Measurements from ENCODE around the gene MLYCD.

Gene MLYCD

DNA sequence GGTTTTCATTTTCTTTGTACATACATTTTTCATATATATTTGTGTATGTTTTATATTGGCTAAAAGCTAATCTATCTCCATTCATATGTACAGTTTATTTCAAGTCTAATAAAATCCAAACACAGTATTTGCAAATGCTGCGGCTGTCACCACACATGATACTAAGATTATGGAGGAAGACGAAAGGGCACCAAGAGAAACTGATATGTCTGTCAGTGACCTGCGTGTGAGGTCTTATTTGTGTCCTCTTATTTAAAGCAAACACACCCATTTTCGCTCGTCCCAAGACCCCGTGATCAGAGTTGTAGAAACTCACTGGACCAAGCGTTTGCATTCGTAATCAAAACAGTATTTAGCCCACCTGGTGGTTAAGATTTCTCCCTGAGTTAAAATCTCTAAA, 8.2 kb downstream of the MLYCD start:
- H3K27me3 Mint-ChIP-seq = no peaks in the 10 kb centered on the region
- ATAC-seq (replicated peaks) (no peak), DNase-seq (no peak)
- peaks cover 5 to 15% of the 10 kb centered on the region in 2 donors for H3K4me1 Mint-ChIP-seq (ENCODE audit: low read depth in 2 of 2)
- no peak overlapping the region for H3K4me3 Mint-ChIP-seq
- peaks cover 53% of the 10 kb centered on the region for H3K36me3 Mint-ChIP-seq (ENCODE audit: insufficient read depth)
- no peaks in the 10 kb centered on the region for H3K9me3 Mint-ChIP-seq
- H3K27ac Mint-ChIP-seq = no peak overlapping the region

DNA sequence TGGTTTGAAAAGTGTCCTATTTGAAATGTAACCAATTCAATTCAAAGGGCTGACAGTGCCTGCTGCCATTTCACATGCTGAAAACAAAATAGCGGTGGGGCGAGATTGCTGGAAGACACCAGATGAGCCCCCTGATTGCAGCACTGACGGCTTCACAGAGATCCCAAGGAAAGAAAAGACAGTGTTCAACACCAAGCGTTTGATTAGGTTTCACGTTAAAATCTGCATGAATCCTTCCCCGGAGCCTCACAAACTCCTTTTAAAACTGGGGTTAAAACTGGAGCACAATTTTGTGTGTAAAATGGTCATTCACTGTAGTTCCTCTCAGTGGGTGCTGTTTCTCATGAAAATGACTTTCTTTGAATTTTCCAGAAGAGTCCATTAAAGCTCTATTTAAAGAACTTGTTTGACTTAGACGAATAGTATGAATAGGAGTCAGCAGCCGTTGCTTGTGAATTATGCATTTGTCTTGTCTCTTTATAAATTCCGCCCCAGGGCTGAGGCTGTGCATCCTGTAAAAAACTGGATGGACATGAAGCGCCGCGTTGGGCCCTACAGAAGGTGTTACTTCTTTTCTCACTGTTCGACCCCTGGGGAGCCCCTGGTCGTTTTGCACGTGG, 8.8 kb downstream of the MLYCD start:
- H3K4me1 Mint-ChIP-seq (ENCODE audit: low read depth in 2 of 2) = peaks cover 2 to 11% of the 10 kb centered on the region in 2 donors
- H3K4me3 Mint-ChIP-seq = no peak overlapping the region
- no peak for ATAC-seq (replicated peaks)
- no peaks in the 10 kb centered on the region for H3K9me3 Mint-ChIP-seq
- H3K36me3 Mint-ChIP-seq (ENCODE audit: insufficient read depth) = peaks cover 54% of the 10 kb centered on the region
- no peak overlapping the region for H3K27ac Mint-ChIP-seq
- no peaks in the 10 kb centered on the region for H3K27me3 Mint-ChIP-seq
- no peak for DNase-seq

DNA sequence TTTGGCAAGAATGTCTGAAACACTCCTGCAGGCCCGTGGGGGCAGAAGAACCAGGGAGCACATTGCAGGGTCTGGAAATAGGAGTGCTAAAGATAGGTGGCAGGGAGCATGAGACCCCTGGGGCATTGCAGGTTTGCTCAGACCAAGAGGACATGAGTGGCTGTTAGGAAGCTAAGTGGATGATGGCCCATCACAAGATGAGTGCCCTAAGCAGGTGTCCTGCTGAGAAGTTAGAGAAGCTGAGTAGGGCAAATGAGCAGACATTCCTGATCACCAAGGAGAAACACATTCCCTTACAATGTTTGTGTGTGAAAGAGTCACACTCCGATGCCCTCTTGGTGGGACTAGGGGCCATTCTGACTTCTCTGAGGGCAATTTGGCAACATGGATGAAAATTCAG, 9.9 kb downstream of the MLYCD start:
- peaks cover 63% of the 10 kb centered on the region for H3K36me3 Mint-ChIP-seq (ENCODE audit: insufficient read depth)
- no peak for DNase-seq
- peaks cover 0 to 9% of the 10 kb centered on the region in 2 donors for H3K4me1 Mint-ChIP-seq (ENCODE audit: low read depth in 2 of 2)
- no peak overlapping the region for H3K27ac Mint-ChIP-seq
- no peak overlapping the region for H3K4me3 Mint-ChIP-seq
- ATAC-seq (replicated peaks) = no peak
- H3K9me3 Mint-ChIP-seq = no peaks in the 10 kb centered on the region
- no peaks in the 10 kb centered on the region for H3K27me3 Mint-ChIP-seq

DNA sequence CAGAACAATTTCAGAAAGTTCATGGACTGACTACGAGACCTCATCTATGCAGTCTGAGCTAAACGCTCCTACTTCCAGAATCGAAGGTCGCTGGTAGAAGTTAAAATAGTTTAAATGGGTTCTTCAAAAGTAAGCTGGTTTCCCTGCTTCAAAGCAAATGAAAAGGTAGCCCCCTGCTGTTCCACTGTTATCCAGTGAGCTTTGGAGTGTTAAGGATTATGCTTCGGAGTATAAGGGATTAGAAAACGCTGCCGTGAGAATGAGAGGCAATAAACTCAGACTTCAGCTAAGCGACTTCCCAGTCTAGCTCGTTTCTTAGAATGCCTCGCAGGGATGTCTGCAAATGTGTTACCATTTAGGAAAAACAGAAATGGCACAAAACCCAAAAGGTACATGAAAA, 12.4 kb downstream of the MLYCD start:
- H3K4me1 Mint-ChIP-seq (ENCODE audit: low read depth in 2 of 2) = peaks cover 6 to 13% of the 10 kb centered on the region in 2 donors

DNA sequence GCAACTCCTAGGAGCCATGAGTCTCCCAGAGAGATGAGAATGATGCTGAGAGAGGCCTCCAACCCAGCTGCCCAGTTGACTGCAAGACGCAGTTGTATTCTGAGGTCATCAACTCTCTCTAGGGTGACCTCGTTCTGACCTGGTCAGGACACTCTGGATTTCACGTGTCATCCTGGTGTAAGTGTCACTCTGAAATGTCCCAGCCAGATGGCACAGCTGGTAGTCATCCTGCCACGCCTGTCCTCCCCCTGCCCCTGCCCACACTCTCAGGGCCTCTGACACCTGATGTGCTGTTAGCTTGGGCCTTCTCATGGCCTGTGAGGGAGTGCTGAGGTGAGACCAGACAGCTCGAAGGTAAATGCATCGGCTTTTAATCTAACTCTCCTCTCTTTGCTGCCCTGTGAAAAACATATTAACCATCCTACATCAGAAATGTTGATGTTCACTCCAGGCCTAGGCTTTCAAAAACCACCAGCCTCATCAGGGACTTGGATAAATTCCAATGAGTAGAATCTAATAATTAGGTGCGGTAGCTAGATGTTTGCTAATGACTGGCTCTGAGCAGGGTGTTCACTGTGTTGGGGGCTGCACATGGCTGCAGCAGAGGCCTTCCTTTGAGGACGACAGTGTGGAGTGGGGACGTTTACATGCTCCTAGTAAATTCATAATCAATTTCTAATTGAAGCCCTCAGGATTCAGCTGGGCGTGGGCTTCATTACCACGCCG, 13.8 kb downstream of the MLYCD start:
- DNase-seq = no peak
- Mint-ChIP-seq H3K36me3 (ENCODE audit: insufficient read depth) (peaks cover 70% of the 10 kb centered on the region), H3K4me1 (ENCODE audit: low read depth in 2 of 2) (peaks cover 8 to 15% of the 10 kb centered on the region in 2 donors), H3K27me3 (no peaks in the 10 kb centered on the region), H3K27ac (peak overlapping the region; percentile 29 to 31), H3K4me3 (no peak overlapping the region), H3K9me3 (no peaks in the 10 kb centered on the region)
- no peak for ATAC-seq (replicated peaks)

More for the DNA sequence above, 12.4 kb downstream of the MLYCD start:
- Mint-ChIP-seq H3K9me3 (no peaks in the 10 kb centered on the region), H3K36me3 (ENCODE audit: insufficient read depth) (peaks cover 81% of the 10 kb centered on the region), H3K4me3 (no peak overlapping the region), H3K27ac (no peak overlapping the region), H3K27me3 (no peaks in the 10 kb centered on the region)
- DNase-seq (no peak), ATAC-seq (replicated peaks) (no peak)

DNA sequence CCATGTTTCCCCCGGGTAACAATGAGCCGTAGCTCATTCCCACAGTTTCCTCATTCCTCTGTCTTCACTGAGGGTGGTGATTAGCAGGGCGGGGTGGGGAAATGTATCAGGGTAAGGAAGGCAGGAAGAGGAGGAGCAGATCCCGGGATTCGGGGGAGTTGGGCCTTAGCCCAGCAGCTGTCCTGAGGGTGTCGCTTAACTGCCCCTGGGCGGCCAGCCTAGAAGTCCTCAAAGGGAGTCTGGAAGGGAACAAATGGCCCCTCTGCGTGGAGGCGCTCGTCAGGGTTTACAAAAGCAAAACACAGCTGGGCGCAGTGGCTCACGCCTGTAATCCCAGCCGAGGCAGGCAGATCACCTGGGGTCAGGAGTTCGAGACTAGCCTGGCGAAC, 14.3 kb downstream of the MLYCD start:
- H3K4me3 Mint-ChIP-seq = no peak overlapping the region
- peak overlapping the region; percentile 29 to 31 for H3K27ac Mint-ChIP-seq
- peaks cover 66% of the 10 kb centered on the region for H3K36me3 Mint-ChIP-seq (ENCODE audit: insufficient read depth)
- H3K9me3 Mint-ChIP-seq = no peaks in the 10 kb centered on the region
- ATAC-seq (replicated peaks) (no peak), DNase-seq (no peak)
- H3K4me1 Mint-ChIP-seq (ENCODE audit: low read depth in 2 of 2) = peaks cover 8 to 15% of the 10 kb centered on the region in 2 donors
- no peaks in the 10 kb centered on the region for H3K27me3 Mint-ChIP-seq

DNA sequence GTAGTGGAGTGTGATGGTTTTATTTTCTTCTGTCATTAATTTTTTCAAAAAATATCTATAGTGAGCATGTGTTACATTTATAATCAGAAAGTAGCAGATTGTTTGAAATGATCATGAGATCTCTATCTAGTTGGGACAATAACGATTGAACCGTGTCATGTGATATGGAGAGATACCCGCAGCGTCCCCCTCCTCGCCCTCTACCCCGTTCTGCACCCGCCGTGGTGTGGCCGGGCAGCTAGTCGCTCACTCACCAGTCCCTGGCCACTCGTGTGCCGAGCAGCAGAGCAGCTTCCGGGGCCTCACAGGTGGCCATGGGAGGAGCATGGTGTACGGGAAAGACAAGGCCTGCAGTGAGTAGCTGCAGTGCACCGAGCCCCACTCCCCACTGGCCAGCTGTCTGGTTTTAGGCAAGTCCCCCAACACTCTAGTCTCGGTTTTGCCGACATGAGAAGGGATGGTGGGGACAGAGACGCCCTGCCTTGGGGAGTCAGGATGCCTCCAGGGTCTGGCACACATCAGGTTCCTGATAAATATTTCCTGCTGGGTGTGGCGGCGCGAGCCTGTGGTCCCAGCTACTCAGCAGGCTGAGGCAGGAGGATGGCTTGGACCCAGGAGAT, 15.3 kb downstream of the MLYCD start:
- ATAC-seq (replicated peaks) (no peak), DNase-seq (no peak)
- no peak overlapping the region for H3K4me3 Mint-ChIP-seq
- peaks cover 8 to 13% of the 10 kb centered on the region in 2 donors for H3K4me1 Mint-ChIP-seq (ENCODE audit: low read depth in 2 of 2)
- no peak overlapping the region for H3K27ac Mint-ChIP-seq
- no peaks in the 10 kb centered on the region for H3K27me3 Mint-ChIP-seq
- H3K36me3 Mint-ChIP-seq (ENCODE audit: insufficient read depth) = peaks cover 57% of the 10 kb centered on the region
- H3K9me3 Mint-ChIP-seq = no peaks in the 10 kb centered on the region

DNA sequence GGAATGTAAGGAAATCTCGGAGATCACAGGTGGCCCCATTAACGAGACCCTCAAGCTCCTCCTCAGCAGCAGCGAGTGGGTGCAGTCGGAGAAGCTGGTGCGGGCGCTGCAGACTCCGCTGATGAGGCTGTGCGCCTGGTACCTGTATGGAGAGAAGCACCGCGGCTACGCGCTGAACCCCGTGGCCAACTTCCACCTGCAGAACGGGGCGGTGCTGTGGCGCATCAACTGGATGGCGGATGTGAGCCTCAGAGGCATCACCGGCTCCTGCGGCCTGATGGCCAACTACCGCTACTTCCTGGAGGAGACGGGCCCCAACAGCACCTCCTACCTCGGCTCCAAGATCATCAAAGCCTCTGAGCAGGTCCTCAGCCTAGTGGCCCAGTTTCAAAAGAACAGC, 16.2 kb downstream of the MLYCD start:
- Mint-ChIP-seq H3K9me3 (no peaks in the 10 kb centered on the region), H3K36me3 (ENCODE audit: insufficient read depth) (peaks cover 49% of the 10 kb centered on the region), H3K4me1 (ENCODE audit: low read depth in 2 of 2) (peaks cover 8 to 14% of the 10 kb centered on the region in 2 donors), H3K27ac (no peak overlapping the region), H3K4me3 (no peak overlapping the region), H3K27me3 (no peaks in the 10 kb centered on the region)
- DNase-seq = no peak
- ATAC-seq (replicated peaks) = no peak

DNA sequence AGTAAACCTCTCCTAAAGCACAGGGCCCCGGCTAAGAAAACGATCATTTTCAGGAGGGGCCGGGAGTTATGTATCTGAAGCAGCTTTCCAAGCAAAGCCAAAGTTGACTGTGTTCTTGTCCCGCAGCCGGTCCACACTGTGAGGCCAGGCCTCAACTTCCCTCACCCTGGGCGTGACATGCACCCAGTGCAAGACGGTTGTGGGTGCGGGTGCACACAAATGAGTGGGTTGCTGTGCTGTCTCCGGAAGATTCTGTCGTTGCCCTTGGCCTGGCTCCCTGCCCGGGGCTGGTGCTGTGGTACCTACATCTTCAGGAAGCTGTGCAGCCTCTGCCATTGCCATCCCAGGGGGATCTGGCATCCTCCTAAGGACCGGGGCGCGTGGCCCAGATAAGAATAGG, 16.6 kb downstream of the MLYCD start:
- no peak overlapping the region for H3K4me3 Mint-ChIP-seq
- peaks cover 44% of the 10 kb centered on the region for H3K36me3 Mint-ChIP-seq (ENCODE audit: insufficient read depth)
- DNase-seq (no peak), ATAC-seq (replicated peaks) (no peak)
- no peak overlapping the region for H3K27ac Mint-ChIP-seq
- H3K9me3 Mint-ChIP-seq = no peaks in the 10 kb centered on the region
- H3K27me3 Mint-ChIP-seq = no peaks in the 10 kb centered on the region
- peaks cover 9 to 14% of the 10 kb centered on the region in 2 donors for H3K4me1 Mint-ChIP-seq (ENCODE audit: low read depth in 2 of 2)

DNA sequence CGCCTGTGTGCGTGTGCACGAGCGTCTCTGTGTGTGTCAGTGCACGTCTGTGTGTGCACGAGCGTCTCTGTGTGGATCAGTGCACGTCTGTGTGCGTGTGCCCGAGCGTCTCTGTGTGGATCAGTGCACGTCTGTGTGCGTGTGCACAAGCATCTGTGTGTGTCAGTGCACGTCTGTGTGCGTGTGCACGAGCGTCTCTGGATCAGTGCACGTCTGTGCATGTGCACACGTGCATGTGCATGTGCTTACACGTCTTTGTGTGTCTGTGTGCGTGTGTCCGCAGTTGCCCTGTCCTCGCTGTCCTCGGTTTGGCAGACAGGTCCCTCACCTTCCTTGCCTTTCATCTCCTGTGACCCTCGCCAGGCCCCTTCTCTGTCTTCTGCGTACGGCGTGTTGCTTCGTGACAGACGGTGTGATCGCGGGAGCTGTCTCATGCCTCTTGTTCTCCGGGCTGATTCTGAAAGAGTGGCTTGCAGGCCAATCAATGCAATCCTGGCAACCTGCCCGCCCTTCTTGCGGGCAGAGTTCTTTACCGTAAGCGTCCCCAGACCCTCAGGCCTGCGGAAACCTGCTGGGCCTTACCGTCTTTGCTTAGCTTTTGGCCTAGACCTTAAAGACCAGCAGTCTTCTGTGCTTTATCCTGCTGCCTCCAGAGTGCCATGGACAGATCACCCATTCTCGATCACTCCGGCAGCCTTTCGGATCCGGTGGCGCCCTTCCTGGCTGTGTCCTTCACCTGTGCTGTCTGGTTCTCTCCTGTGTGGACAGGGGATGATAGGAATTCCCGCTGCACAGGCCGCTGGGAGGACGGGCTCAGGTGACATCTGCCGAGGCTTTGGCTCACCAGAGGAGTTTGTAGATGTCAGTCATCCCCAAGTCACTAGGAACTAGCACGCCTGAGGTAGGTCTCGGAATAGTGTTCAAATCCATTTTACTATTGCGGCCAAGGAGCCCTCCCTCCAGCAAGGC, 18.5 kb downstream of the MLYCD start:
- H3K27ac Mint-ChIP-seq = no peak overlapping the region

DNA sequence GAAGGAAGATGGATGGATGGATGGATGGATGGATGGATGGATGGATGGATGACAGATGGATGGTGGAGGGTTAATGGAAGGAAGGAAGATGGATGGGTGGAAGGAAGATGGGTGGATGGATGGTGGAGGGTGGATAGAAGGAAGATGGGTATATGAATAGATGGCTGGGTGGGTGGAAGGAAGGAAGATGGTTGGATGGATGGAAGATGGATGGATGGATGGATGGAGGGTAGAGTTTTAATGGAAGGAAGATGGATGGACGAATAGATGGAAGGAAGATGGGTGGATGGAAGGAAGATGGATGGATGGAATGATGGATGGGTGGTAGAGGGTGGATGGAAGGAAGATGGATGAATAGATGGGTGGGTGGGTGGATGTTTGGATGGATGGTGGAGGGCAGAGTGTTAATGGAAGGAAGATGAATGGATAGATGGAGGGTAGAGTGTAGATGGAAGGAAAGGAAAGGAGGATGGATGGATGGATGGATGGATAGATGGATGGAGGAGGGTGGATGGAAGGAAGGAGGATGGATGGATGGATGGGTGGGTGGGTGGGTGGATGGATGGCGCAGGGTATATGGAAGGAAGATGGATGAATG, 22.1 kb downstream of the MLYCD start:
- Mint-ChIP-seq H3K4me1 (ENCODE audit: low read depth in 2 of 2) (peaks cover 12 to 24% of the 10 kb centered on the region in 2 donors), H3K27ac (peak overlapping the region in 1 of 2 donors; percentile 35), H3K27me3 (no peaks in the 10 kb centered on the region), H3K9me3 (no peaks in the 10 kb centered on the region), H3K4me3 (no peak overlapping the region), H3K36me3 (ENCODE audit: insufficient read depth) (peaks cover 1% of the 10 kb centered on the region)
- DNase-seq (no peak), ATAC-seq (replicated peaks) (no peak)

More for the DNA sequence above, 18.5 kb downstream of the MLYCD start:
- Mint-ChIP-seq H3K27me3 (no peaks in the 10 kb centered on the region), H3K4me3 (no peak overlapping the region), H3K4me1 (ENCODE audit: low read depth in 2 of 2) (peaks cover 14 to 16% of the 10 kb centered on the region in 2 donors), H3K36me3 (ENCODE audit: insufficient read depth) (peaks cover 31% of the 10 kb centered on the region), H3K9me3 (no peaks in the 10 kb centered on the region)
- ATAC-seq (replicated peaks) = no peak
- DNase-seq = no peak

DNA sequence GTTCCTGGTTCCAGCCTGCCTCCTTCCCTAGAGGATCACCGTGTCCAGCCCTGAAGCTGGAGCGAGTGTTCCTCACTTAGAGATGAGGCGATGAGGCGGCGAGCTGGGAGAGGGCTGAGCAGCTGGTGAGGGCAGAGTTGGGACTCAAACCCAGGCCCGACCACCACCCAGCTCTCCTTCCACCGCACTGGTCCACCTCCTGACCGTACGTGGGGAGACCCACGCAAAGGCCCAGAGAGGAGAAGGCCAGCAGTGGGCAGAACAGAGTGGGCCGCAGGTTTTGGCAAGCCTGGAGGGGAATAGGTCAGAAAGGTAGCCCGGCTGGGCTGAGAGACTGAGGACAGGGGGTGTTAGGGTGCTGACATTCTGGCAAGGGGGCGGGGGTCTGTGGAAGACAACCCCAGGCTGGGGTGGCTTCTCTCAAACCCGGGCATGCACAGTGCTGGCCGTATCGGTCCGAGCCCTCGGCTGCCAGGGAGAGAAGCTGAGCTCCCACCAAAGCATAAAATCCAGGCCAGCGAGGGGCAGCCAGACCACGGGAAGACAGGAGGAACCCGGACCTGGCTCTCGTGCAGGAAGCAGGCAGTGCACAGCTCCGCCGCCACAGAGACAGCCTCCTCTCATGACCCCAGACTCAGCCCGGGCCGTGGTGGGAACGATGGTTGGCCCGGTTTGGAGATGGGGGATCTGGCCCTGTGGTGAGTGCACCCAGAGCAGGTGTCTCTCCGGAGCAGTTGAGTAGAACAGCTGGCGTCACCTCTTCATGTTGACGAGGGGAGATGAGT, 24.9 kb downstream of the MLYCD start:
- peaks cover 13 to 24% of the 10 kb centered on the region in 2 donors for H3K4me1 Mint-ChIP-seq (ENCODE audit: low read depth in 2 of 2)
- H3K27ac Mint-ChIP-seq = peak overlapping the region in 1 of 2 donors; percentile 44
- no peak for DNase-seq
- H3K9me3 Mint-ChIP-seq = no peaks in the 10 kb centered on the region
- ATAC-seq (replicated peaks) = no peak
- H3K4me3 Mint-ChIP-seq = no peak overlapping the region
- peaks cover 6% of the 10 kb centered on the region for H3K36me3 Mint-ChIP-seq (ENCODE audit: insufficient read depth)
- H3K27me3 Mint-ChIP-seq = no peaks in the 10 kb centered on the region
